ENCODE results near the gene DEF6.
A peak's percentile ranks its signal among the peaks of the same experiment; 100 is the strongest.

The DEF6 gene

DNA sequence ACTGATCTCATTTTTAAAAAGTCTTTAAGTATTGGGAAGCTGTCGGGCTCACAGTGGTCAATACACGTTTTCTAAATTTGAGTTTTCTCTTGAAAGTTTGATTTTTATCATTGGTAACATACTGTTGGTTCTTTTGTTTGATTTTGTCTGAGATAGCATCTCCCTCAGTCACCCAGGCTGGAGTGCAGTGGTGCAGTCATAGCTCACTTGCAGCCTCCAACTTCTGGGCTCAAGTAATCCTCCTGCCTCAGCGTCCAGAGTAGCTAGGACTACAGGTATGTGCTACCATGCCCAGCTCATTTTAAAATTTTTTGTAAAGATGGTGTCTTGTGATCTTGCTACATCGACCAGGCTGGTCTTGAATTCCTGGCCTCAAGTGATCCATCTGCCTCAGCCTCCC lies 53.8 kb downstream of the DEF6 start:
- no peak for DNase-seq

DNA sequence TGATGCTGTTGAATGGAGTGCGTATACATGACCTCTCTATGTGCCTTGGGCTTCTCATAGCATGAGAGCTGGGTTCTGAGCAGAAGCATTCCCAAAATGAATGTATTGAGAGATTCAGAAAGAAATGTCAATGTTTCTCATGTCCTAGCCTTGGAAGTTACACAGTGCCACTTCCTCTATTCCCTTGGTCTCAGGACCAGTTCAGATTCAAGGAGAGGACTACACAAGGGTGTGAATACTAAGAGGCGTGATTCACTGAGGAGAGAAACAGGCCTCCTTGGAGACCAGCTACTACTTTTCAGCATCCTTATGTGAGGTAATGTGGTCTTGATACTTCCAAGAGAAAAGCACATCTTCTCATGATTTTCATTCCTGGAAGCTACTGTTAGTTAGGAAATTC lies 55.1 kb downstream of the DEF6 start:
- DNase-seq: no peak

DNA sequence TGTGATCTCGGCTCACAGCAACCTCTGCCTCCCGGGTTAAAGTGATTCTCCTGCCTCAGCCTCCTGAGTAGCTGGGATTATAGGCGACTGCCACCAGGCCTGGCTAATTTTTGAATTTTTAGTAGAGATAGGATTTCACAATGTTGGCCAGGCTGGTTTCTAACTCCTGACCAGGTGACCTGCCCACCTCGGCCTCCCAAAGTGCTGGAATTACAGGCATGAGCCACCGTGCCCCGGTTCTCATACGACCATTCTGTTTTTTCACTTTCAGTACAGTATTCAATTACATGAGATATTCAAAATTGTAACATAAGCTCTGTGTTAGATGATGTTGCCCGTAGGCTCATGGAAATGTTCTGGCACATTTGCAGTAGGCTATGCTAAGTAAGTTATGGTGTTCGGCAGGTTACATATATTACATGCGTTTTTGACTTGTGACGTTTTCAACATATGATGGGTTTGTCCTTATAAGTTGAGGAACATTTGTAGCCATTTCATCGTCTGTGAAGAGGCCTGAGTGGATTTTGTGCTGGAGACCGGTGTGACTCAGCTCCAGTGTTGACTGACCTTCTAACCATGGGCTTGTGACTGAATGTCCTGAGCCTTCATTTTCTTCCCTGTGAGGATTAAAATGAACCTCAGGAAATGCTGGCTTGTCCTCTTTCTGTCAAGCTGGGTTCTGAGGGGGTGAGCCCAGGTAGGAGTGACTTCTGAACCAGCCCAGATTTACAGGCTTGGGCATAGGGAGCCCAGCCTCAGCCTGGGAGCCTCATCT lies 56.9 kb downstream of the DEF6 start:
- DNase-seq: no peak

DNA sequence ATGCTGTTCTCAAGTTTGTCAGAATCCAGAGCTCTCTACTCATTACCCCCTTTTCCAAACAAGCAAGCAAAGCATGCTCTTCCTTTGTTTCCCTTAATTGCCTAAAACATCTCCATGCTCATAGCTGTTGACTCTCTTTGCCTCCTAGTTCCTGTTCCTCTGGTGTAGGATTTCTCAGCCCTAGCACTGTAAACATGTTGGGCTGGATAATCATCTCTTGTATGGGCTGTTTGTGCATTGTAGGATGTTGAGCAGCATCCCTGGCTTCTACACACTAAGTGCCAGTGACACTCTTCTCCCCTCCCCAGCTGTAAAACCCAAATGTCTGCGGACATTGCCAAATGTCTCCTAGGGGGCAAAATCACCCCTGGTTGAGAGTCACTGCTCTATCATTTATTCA lies 58.8 kb downstream of the DEF6 start:
- DNase-seq: no peak

DNA sequence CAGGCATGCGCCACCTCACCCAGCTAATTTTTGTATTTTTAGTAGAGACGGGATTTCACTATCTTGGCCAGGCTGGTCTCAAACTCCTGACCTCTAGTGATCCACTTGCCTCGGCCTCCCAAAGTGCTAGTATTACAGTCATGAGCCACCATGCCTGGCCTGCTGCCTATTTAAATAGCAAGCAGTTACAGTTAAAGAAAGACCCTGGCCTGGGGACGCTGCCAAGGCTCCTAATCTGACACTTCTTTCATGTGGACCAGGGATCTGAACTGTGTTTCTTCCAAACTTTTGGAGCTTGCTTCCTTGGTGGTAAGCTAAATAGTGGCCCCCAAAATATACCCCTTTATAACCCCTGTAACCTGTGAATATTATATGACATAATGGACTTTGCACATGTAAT lies 60.1 kb downstream of the DEF6 start:
- DNase-seq: no peak

DNA sequence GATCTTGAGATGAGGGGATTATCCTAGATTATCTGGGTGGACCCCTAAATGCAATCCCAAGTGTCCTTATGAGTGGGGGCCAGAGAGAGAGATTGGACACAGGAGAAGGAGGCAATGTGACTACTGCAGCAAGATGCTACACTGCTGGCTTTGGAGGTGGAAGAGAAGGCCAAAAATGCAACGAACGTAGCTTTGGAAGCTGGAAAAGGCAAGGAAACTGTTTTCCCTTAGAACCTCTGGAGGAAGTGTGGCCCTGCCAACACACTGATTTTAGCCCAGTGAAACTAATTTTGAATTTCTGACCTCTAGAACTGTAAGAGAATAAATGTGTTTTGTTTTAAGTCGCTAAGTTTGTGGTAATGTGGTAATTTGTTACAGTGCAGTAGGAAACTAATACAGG lies 60.5 kb downstream of the DEF6 start:
- no peak for DNase-seq

DNA sequence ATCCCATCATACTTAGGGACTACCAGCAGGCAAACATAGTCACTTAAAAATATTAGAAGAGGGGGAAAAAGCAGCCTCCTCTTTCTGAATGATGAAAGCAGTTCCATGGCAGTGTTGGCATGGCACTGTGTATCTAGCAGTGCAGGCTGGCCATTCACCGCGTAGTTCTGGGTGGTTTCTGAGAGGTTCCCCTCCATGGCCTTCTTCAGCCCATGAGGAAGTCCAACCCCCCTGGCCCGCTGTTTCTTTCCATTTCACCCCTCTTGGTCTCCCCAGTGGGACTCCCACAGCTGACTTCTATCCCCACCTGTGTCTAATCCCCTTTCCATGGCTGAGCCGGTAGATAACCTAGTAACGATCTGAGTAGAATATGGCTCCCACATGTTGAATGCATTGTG lies 61.7 kb downstream of the DEF6 start:
- no peak for DNase-seq

DNA sequence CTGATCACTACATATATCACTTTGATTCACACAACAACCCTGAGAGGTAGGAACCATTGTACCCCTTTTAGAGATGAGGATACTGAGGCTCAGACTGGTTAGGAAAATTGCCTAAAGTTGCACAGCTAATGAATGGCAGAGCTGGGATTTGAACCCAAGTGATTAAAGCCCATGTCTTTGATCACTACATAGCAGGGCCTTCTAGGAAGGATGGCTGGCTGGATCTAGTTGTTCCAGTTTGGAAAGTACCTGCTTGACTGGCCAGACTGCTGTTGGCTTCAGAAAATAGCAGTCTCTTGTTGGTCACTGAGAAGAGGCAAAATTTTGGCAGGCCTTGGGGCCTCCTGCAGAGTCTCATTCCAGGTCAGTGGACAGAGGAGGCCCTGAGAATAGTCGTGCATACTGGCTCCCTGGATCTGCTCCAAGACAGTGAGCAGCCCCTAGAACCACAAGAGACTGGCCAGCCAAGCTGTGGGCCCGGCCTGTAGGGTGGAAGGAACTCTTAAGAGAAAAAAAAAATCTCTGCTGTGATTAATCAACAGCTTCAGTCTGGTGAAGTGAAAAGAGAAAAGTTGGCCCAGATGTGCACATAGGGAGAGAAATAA lies 62.2 kb downstream of the DEF6 start:
- DNase-seq: no peak

DNA sequence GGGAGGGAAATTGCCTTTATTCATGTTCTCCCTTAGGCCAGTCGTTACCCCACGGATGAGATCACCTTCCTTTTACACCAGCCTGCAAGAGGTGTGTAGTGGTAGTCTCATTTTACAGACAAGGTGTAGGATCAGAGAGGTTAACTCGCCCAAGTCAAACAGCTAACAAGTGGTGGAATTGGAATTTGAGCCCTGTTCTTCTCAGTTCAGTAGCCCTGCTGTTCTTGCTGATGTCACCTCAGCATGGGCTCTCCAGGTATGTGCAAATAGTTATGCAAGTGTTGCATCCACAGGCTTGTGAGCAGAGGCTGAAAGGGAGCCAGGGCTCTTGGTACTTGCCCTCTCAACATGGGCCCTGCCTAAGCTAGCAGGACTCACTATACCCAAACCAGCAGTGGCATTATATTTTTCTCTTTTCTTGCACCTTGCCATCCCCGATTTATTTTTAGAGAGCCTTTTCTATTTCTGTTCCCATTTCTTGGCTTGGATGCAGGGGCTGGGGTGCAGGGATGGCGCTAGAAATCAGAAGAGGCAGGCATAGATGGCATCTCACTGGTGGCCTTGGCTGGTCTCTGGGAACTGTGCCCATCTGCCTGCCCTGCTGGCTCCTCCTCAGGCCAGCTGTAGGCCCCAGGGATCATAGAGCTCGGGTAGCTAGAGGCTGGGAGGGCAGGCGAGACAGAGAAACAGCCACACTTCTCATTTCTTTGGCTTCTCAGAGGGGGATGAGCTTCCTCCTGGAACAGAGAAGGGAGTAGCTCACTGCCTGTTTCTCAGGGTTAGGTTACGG lies 62.9 kb downstream of the DEF6 start:
- DNase-seq: no peak

DNA sequence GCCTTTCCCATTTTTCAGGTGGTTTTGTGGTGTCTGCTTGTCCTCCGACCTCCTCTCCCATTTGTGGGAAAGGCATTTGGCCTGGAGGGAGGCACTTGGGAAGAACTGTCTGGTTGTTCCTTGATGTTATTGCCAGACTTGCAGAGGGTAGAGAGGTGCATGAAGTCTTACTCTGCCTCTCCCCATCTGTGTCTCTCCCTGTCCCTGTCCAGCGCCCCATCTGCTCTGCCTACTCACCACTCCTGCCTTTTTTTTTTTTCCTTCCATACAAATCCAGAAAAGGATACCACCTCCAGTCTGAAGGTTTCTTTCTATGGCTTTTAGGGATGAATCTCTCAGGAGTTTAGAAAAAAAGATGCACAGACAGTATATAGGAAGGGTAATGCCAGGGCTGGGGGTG lies 64.6 kb downstream of the DEF6 start:
- DNase-seq: no peak

DNA sequence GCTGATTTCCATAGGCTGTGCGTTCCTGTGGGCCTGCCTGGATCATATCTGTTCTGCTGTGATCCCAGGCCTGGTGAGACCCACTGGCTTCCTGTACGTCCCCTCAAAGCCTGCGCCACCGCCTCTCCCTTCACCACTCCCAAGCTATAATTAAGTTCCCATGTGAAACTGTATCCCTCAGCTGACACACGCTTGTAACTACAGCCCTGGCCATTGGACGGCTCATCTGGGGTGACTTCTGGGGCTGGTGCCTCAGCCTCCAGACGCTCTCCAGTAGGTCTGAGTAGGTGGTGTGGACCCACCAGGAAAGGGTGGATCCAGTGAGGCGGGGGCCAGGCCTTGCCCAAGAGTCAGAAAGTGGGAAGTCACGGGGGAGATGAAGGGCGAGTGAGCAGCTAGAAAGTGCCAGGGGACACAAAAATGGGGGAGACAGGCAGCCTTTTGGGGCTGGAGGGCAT lies 65.7 kb downstream of the DEF6 start:
- no peak for DNase-seq

DNA sequence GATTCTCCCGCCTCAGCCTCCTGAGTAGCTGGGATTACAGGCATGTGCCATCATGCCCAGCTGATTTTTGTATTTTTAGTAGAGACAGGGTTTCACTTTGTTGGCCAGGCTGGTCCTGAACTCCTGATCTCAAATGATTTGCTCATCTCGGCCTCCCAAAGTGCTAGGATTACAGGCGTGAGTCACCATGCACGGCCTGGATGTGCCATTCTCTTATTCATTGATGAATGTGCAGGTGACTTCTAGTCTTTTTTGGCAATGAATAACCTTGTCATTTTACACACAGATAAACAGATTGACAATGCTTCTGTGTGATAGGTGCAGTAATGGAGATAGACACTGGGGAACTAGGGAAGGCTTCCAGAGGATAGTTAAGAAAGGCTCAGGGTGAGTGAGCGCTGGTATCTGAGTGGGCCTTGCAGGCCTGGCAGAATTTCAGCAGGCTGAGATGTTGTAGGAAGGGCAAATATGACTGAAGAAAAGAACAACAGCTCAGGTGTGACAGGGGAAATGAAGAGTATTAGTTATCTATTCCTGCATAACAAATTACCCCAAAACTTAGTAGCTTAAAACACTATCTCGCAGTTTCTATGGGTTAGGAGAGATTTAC lies 68.1 kb downstream of the DEF6 start:
- no peak for DNase-seq

DNA sequence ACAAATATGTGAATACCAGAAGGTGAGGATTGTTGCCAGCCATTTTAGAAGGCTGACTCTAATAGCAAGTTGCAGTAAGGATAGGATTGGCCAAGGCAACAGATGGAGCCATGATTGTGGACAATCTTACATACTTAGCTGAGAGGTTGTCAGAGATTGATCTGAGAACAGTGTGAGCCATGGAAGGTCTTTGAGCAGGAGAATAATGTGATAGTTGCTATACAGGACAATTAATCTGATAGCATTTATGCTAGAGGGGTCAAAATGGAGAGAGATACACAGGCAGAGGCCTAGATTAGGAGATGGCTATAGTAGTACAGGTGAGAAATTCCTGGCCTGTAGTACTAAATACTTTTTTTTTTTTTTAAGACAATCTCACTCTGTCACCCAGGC lies 68.6 kb downstream of the DEF6 start:
- no peak for DNase-seq

DNA sequence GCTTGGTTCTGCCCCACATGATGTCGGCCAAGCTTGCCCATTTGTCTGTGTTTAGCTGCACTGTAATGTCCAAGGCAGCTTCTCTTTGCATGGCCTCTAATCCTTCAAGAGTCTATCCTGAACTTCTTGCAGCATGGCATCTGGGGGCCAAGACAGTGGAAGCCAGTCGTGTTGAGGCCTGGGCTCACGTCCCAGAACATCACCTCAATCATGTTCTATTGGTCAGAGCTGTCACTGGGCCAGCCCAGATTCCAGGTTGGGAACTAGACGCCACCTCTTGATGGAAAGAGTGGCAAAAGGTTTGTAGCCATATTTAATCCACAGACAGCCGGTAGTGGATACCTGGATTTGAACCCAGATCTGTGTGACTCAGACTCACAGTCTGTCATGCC lies 70.0 kb downstream of the DEF6 start:
- no peak for DNase-seq

DNA sequence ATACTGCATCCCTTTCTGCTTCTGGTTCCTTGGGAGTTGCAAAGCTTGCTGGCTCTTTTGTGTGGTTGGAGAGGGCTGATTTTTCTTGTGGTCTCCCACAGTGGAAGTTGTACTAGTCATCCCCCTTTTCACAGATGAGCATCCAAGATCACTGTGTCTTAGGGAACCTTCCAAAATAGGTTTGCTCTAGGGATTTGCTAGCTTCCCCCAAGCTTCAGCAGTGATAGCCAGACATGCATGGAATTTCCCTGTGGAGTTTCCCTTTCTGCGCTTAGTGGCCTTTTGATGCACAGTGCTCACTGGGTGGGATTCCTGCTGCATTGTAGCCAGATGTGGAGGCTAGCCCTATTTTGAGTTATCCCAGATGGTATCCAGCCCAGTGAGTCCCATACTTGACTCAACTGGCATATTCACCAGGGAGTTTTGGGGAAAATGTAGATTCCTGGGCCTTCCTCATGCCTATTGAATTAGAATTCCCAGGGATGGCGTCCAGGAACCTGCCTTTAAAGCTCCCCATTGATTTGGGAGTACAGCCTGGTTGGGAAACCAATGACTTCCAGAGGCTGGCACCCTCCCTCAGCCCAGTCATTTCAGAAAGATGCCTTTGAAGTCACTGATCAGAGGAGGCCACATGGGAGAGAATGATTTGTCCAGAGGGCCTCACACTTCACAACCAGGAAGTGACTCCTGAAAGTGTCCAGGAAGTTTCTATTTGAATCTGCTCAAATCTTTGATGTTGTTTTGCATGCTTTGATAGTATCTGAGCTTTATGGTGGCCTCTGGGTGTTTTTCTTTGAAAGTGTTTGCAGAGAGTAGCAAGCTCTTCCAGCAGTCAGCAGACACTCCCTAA lies 70.6 kb downstream of the DEF6 start:
- peak; percentile 29 for DNase-seq

DNA sequence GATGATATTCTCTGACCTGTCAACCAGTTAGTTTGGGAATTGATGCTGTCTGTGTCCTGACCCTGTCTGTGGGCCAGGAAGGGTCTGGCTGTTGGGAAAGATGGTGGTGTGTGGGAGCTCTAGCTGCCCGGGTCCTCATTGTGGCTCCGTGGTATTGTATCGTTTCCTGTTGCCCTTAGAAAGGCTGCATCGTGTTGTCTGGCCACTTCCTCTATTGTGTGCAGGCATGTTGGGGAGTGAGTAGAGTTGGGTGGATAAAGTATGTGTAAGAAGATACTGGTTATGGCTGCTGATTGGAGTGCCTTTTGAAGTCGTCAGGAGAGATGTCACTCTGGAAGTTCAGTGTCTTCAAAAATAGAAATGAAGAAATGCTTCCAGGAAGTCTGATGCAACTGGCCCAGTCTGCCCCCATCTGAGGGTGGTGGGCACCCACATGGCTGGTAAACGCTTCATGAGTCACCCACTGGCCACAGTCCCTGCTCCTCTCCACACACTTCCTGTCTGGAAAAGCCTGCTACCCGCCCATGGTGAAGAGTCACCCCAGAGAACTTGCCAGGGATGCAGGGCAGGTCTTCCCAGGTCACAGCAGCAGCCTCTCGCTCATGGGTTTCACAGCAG lies 72.6 kb downstream of the DEF6 start:
- peak; percentile 46 for DNase-seq

DNA sequence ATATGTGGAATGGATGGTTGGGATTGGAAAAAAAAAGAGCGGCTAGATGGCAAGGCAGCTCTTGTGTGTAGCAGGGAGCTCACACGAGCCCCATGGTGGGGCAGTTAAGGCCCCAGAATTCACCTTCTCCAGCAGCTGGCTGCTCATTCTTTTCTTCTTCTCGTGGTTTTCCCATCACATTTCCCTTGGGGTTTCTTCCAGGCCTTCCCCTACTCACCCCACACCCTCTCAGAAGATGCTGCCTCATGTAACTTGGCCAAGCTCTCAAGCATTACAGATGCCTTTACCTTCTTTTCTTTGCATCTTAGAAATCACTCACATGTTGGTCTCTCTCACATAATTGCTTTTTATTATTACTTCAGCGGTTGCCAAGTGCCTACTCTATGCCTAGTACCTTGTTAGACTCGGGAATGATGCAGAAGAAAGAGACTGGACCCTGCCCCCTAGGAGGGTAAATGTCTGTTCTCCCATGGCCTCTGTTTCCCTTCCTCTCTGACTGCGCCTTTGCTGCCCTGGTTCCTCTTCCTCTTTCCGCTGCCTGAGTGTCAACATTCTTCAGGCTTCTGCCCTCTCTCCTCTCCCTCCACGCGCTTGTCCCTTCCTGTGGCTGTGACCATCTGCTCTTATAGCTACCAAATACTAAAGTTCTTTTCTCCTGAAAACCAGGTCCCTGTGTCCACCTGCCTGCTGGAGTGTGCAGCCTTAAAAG lies 73.3 kb downstream of the DEF6 start:
- DNase-seq: no peak

Measured in CD4-positive, alpha-beta T cell treated with Interleukin-17A for 1 hour (primary cell).